ENCODE results near the gene POLR3K.

Gene POLR3K

GRCh38 chr16:79151-80054 lies 26.0 kb upstream of the POLR3K start:
- DNase-seq (ENCODE audit: low spot score), result no peak
- FAIRE-seq, result no peak

- FAIRE-seq, result no peak
- no peak for DNase-seq (ENCODE audit: low spot score)
These were observed 25.2 kb upstream of the POLR3K start for GRCh38 chr16:78444-79150.

- DNase-seq (ENCODE audit: low spot score) (peak; percentile 95), FAIRE-seq (no peak)
These were observed 24.5 kb upstream of the POLR3K start, which contains the start of gene MPG for GRCh38 chr16:77807-78443. MPG (plus strand) TSS chr16:78225; CDS start chr16:78310, 85 bp downstream.

GRCh38 chr16:77273-77806 lies 23.9 kb upstream of the POLR3K start:
- DNase-seq (ENCODE audit: low spot score) (peak; percentile 57), FAIRE-seq (no peak)

GRCh38 chr16:76535-77272 lies 23.3 kb upstream of the POLR3K start:
- FAIRE-seq, result peak; percentile 86
- peak; percentile 76 for DNase-seq (ENCODE audit: low spot score)

DNA sequence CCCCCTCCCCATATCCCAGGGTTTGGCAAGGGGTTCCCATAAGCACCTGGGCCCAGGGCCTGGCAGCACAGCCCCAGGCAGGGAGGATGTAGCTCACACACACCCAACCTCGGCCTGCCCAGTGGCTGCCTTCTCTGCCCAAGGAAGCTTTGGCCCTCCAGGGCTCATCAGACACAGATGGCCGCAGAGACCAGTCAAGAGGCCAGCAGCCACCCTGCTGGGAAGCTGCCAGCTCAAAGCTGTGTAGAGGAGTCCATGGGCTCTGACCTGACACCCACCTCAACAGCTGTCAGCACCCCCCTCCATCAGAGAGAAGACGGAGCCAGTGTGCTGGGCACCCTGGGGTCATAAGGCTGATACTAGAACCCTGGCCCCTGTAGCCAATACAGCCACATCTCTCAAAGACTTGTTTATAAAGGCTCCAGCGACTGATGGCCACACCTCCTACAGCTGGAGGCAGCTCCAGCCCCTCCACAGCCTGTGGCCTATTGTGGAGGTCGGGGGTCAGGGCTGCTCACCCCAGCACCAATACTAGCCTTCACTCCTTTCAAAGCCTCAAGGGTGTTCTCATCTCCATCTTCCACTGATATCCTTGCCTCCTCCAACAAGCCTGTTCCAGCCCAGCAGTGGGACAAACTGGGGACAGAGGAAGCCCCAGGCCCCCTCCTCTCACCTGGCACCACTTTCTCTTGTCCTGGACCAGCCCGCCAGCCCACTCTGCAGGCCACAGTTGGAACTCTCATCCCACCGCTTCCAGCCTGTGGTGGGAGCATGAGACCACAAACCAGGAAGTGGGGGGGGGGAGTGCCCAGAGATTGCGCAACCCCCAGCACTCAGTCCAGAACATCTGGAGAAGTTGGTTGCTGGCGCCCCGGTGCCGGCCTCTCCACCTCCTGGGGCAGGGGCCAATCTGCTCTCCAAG lies 22.4 kb upstream of the POLR3K start:
- FAIRE-seq (no peak), DNase-seq (ENCODE audit: low spot score) (peak; percentile 64)

GRCh38 chr16:74747-75334 lies 21.4 kb upstream of the POLR3K start:
- DNase-seq (ENCODE audit: low spot score) (no peak), FAIRE-seq (no peak)

DNA sequence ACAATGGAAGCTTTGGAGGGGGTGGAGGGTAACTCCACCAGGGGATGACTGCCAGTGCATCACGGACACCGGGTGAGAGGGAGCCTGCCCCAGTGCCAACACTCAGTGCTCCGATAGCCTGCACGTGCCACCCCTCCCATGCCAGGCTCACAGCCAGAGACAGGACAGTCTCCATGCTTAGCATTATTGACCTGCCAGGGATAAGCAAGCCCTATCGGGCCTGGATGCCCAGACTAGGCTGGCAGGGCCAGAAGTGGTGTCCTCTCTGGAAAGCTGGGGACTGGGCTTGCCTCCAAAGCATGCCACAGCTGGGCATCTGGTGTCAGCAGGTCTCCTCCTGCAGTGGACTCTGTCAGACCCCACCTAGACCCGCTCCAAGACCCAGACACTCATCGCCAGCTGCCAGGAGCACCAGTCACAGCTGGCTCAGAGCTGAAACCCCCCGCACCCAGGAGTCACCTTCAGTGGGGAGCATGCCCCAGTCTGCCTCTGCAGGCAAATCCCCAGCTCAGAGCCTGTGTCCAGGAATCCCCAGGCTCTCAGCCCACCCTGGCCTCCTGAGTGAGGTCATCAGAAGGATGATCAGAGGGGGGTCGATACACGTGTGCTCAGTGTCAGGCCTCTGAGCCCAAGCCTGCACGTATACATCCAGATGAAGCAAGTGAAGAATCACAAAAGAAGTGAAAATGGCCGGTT lies 20.8 kb upstream of the POLR3K start:
- DNase-seq (ENCODE audit: low spot score), result no peak
- FAIRE-seq, result no peak

DNA sequence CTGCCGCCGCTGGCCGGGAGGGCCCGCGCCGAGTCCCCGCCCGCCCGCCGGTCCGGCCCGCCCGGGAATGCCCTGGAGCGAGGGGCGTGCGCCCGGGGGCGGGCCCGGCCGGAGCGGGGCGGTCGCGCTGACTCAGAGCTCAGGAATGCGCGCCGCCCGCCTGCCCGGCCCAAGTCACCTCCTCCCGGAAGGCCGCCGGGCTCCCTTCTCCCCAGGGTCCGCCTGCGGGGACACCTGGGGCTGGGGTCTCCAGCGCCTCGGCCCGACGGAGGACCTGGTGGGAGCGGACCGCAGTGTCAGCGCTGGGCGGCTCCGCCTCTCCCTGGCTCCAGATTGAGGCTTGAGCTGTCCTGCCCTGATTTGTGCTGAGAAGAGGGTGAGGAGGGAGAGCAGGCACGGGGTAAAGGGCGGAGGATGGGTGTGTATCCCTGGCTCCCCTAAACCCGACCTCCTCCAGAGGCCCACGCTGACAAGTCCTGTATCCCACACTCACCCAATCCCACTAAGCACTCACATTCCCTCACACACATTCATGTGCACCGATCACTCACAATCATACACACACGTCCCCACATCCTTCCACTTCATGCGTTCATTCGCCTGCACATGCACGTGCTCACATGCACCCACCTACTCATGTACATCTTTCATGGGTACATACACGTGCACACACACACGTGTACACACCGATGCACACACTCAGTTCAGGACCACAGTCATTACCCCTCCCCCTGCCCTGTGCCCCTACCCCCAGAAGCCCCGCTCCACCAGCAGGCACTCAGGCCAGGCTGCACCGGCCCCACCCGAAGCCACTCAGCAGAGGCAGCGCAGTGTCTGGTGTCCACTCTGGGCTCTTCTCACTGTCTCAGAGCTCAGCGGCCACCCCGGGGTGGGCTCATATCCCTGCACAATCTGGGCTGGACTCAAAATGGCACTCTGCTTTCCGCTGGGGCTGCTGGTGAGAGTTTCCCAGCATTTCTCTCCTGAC lies 19.4 kb upstream of the POLR3K start, which contains the start of gene RHBDF1:
Gene RHBDF1 (minus strand): TSS at position 71 of the 988 bp plus-strand sequence. CDS start 7,616 bp downstream, outside the sequence.
- FAIRE-seq, result peak; percentile 81
- DNase-seq (ENCODE audit: low spot score), result peak; percentile 91

GRCh38 chr16:71540-72401 lies 18.4 kb upstream of the POLR3K start:
- FAIRE-seq, result no peak
- peak; percentile 80 for DNase-seq (ENCODE audit: low spot score)

- FAIRE-seq (no peak), DNase-seq (ENCODE audit: low spot score) (no peak)
These were observed 17.8 kb upstream of the POLR3K start for GRCh38 chr16:71210-71539.

DNA sequence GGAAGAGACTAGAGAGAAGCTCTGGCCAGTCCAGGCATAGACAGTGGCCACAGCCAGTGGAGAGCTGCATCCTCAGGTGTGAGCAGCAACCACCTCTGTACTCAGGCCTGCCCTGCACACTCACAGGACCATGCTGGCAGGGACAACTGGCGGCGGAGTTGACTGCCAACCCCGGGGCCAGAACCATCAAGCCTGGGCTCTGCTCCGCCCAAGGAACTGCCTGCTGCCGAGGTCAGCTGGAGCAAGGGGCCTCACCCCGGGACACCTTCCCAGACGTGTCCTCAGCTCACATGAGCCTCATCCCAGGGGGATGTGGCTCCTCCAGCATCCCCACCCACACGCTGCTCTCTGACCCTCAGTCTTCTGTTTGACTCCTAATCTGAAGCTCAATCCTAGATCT lies 15.8 kb upstream of the POLR3K start:
- no peak for FAIRE-seq

GRCh38 chr16:67884-68789 lies 14.7 kb upstream of the POLR3K start:
- FAIRE-seq (no peak), DNase-seq (ENCODE audit: low spot score) (no peak)

More for the DNA sequence above, 15.8 kb upstream of the POLR3K start:
- DNase-seq (ENCODE audit: low spot score), result no peak

- FAIRE-seq, result no peak
These were observed 13.9 kb upstream of the POLR3K start for GRCh38 chr16:67183-67791.

More at GRCh38 chr16:67183-67791, 13.9 kb upstream of the POLR3K start:
- no peak for DNase-seq (ENCODE audit: low spot score)
